HG02938 (cell line): ENCODE measurements around the gene FCER2.

ENCODE experiments used
- ATAC-seq: cut with Tn5 transposase; IDR thresholded peaks from one replicate; pipeline ENCODE4 v1.9.1; 2021; ENCODE audit warnings: mild to moderate bottlenecking, moderate library complexity; ENCODE audit not compliant: unreplicated experiment

FCER2 gene

GRCh38 chr19:7704280-7705060 lies 2.5 kb upstream of the FCER2 start:
- ATAC-seq, result no peak

DNA sequence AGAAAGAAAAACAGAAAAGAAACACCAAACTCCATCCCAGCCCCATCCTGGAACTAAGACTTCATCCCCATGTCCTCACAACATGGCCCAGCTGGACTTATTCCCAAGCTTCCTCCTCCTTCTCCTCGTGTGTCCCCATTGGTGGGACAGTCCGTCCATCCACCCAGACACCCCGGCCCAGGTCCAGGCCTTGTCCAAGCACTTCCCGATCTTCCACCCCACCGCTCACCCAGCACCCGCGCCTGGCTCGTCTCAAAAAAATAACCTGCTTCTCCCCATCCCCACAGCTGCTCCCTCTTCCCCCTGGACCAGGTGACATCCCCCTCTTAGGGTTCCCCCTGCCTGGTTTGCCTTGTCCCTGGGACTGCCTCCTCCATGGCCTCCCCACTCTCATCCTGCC lies 1.4 kb upstream of the FCER2 start:
- ATAC-seq, result no peak

DNA sequence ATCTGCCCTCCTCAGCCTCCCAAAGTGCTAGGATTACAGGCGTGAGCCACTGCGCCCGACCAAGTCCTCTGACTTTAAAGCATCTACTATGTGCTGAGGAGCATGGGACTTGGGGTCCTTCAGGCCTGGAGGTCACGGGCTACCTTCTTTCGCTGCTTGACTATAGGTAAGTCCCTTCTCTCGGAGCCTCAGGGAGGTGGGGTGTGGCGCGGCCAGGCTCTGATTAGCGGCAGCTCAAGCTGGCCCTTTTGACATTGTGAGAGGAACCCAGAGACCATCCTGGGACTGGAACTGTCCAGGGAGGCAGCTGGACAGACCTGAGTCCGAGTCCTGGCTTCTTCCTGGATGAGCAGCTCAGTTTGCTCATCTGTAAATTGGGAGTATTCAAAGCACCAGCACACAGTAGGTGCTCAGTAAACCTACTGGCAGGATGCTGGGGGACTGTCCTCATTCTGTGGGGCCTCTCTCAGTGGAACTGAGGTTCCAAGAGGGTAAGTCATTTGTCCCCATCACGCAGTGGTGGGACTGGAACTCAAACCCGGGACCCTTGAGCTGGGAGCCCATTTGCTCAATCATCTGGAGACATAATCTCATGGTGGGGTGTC lies 780 bp downstream of the FCER2 start:
- no peak for ATAC-seq

GRCh38 chr19:7699417-7700401 lies 2.2 kb downstream of the FCER2 start:
- no peak for ATAC-seq

DNA sequence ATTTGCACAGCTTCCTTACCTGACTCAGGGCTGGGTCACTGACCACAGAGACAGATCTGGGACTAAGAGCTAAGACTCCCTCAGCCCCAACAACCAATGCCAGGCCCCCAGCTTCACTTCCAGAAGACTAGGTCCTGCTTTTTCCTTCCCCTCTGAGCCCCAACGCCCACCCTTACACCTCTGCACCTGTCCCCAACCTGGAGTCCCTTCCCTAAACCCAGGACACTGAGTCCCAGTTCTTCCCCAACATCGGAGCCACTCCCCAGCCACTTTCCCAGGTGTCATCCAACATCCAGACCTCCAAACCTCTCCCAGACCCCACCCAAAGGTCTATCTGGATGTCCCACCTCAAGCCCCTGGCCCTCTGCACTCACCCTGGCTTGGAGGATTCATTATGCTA lies 2.9 kb downstream of the FCER2 start:
- no peak for ATAC-seq

GRCh38 chr19:7698583-7698982 lies 3.3 kb downstream of the FCER2 start:
- no peak for ATAC-seq

GRCh38 chr19:7697721-7698287 lies 4.1 kb downstream of the FCER2 start:
- ATAC-seq, result no peak

GRCh38 chr19:7694499-7694898 lies 7.4 kb downstream of the FCER2 start:
- no peak for ATAC-seq

DNA sequence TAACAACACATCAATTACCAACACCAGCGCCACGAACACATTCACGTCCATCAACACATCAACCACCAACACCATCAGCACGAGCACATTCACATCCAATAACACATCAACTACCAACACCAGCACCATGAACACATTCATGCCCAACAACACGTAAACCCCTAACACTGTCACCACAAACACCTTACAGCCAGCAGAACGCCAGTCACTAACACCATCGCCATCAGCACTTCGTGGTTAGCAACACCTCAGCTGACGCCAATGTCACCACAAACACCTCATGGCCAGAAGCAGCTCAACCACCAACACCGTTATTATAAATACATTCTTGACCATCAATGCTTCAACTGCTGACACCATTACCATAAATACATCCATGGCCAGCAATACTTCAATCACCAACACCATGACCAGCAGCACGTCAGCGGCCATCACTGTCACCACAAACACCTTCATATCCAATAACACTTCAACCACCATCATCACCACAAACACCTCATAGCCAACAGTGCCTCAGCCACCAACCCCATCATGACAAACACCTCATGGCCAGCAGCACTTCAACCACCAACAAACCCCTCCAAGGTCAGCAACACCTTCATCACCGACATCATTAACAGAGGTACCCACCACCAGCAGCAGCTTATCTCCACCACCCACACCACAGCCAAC lies 9.4 kb downstream of the FCER2 start:
- ATAC-seq, result no peak

- ATAC-seq, result no peak
Measured at GRCh38 chr19:7691497-7691896, 10.4 kb downstream of the FCER2 start.

- ATAC-seq, result no peak
Measured at GRCh38 chr19:7690779-7691258, 11.1 kb downstream of the FCER2 start.

DNA sequence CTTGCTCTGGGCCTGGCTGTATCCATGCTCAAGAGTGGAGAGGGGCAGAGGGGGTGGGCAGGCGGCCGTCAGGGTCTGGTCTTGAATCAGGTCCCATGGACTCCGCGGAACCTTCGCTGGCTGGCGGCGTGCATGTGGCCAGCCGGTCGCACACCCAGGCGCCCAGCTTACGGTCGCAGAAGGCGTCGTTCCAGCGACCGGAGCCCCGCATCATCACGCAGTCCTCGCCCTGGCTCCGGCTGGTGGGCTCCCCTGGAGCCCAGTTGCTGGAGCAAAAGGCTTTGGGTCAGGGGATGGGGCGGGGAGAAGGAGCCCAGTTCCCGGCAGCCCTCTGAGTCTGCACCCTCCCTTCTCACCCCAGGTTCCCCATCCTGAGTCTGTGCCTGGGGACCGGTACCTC lies 12.8 kb downstream of the FCER2 start:
- no peak for ATAC-seq

DNA sequence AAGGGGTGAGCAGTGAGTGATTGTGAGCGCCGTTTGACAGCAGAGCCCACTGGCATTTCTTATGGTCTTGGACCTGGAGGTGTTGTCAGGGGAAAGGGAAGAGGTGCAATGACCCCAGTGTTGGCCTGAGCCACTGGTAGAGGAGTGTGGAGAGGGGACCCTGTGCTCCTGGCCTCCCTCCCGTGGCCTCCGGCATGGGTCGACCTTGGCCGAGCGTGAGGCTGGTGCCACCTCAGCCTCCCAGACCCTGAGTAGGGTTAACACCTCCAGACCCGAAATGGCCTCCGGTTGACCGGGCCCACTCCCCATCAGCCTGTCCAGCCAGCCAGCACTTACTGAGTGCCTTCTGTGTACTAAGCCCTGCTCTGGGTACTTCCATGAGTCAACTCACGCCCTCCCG lies 14.8 kb downstream of the FCER2 start:
- no peak for ATAC-seq

GRCh38 chr19:7685546-7686445 lies 16.1 kb downstream of the FCER2 start:
- ATAC-seq, result no peak

DNA sequence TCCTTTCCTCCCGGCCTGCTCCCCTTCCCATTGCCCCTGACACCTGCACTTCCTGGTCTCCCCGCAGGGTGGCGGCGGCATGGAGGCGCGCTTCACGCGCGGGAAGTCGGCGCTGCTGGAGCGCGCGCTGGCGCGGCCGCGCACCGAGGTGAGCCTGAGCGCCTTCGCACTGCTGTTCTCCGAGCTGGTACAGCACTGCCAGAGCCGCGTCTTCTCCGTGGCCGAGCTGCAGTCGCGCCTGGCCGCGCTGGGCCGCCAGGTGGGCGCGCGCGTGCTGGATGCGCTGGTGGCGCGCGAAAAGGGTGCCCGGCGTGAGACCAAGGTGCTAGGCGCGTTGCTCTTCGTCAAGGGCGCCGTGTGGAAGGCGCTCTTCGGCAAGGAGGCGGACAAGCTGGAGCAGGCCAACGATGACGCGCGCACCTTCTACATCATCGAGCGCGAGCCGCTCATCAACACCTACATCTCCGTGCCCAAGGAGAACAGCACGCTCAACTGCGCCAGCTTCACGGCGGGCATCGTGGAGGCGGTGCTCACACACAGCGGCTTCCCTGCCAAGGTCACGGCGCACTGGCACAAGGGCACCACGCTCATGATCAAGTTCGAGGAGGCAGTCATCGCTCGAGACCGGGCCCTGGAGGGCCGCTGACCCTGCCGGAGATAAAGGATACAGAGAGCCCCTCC lies 19.6 kb downstream of the FCER2 start:
- ATAC-seq, result no peak

- ATAC-seq, result no peak
Measured at GRCh38 chr19:7681340-7682174, 20.4 kb downstream of the FCER2 start.

GRCh38 chr19:7680606-7681339 lies 21.2 kb downstream of the FCER2 start, which contains the start of gene TRAPPC5:
Gene TRAPPC5 (plus strand): TSS chr19:7680833. CDS start chr19:7682254, 1,421 bp downstream.
- no peak for ATAC-seq
